Measurements from ENCODE around the gene FER. TPM values are rescaled to one million over a fixed set of nuclear protein-coding genes. Genes with fewer than 3 reads are reported as not detected.
"Not testable (repeated sequence)": the region's sequence is repeated elsewhere in the genome, so short reads cannot be mapped to it uniquely, and the experiment has no call there.

FER gene
- total RNA-seq, 1 donor from 2014 or later, result 21.1 TPM

DNA sequence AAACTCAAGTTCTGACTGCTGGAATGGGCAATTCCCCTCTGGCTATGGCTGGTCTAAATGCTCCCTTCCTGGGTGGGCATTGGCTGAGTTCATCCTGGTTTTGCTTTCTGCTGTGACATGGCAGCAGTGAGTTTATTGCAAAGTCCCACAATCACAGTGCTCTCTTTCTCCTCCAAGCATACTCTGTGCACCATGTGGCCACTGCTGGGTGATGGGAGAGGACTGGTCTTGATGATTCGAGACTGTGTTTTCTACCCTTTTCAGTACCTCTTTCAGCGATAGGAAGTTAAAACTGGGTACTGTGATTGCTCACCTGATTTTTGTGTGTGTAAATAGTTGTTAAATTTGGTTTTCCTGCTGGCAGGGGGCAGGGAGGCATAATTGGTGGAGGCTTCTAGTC lies 49.7 kb downstream of the FER start:
- no peak for DNase-seq (ENCODE audit: extremely low read depth, low read depth, low spot score)

DNA sequence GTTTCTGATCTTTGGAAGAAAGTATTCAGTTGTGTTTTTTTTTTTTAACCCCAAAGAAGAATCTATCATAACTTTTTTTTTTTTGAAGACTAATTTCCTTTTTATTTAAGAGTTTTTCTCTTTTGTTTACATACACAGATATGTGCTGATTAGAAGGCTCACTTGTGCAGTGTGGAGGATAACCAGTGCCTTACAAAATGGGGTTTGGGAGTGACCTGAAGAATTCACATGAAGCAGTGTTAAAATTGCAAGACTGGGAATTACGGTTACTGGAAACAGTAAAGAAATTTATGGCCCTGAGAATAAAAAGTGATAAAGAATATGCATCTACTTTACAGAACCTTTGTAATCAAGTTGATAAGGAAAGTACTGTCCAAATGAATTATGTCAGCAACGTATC lies 50.3 kb downstream of the FER start:
- DNase-seq (ENCODE audit: extremely low read depth, low read depth, low spot score), result no peak

DNA sequence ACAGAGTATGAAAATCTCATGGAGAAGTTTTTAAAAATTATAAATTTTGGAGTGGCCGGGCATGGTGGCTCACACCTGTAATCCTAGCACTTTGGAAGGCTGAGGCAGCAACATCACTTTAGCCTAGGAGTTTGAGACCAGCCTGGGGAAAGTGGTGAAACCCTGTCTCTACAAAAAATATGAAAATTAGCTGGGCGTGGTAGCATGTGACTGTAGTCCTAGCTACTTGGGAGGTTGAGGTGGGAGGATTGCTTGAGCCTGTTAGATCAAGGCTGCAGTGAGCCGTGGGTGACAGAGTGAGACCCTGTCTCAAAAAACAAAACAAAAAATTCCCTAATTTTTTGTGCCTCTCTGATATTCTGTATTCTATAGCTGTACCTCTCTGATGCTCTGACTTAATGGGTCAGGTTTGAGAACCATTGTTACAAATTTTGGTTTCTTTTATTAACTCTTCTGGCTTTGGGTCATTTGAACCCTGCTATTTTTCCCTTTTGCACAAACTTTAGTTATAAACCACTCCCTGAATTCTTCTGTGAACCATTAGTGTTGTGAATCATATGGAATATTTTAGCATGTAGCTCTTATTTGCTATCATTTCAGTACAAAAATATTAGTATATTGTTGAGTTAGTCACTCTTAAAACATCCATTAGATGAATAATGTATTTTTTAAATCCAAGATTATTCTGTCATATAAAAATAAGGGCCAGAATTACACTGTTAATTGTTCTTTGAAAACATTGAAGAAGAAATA lies 51.0 kb downstream of the FER start:
- DNase-seq (ENCODE audit: extremely low read depth, low read depth, low spot score), result no peak

DNA sequence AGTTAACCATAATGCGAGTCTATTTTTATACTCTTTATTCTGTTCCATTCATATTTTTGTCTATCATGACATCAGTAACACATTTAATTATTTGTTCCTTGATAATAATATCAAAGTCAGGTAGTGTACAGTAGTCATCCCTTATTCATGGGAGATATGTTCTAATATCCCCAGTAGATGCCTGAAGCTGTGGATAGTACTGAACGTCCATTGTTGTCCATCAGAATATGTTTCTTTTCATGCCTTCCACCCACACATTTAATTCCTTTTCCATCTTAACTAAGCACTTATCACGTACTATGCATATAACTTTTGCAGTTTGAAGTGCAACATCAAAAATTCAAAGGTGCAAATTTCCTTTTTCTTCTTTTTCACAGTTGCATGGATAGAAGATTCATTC lies 53.6 kb downstream of the FER start:
- DNase-seq (ENCODE audit: extremely low read depth, low read depth, low spot score), result no peak

DNA sequence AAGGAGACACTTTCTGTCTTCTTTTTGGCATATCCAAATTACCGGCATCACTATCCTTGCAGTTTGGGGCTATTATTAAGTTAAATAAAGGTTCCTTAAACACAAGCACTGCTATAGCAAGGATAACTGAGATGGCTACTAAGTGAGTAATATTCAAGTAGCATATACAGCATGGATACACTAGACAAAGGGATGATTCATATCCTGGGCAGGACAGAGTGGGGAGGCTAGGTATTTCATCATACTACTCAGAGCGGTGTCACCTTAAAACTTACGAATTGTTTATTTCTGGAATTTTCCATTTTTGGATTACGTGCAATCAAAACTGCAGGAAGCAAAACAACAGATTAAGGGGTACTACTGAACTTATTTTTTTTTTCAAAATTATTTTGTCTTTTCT lies 54.1 kb downstream of the FER start:
- peak; percentile 55 for DNase-seq (ENCODE audit: extremely low read depth, low read depth, low spot score)

DNA sequence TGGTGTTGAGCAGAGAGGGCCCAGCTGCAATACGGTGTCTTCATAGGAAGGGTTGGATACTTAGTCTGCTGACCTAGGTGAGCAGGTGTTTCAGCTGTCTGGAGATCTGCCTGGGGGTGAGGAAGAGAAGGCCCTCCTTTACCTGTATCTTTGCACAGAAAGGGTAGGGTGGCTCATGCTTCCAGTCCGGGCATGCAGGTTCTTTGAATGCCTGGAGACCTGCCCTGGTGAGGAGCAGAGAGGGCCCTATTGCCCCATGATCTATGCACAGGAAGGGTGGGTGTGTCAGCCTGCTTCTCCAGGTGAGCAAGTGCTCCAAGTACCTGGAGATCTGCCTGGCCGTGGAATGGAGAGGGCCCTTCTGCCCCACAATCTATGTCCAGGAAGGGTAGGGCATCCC lies 63.0 kb downstream of the FER start:
- DNase-seq (ENCODE audit: extremely low read depth, low read depth, low spot score), result no peak

DNA sequence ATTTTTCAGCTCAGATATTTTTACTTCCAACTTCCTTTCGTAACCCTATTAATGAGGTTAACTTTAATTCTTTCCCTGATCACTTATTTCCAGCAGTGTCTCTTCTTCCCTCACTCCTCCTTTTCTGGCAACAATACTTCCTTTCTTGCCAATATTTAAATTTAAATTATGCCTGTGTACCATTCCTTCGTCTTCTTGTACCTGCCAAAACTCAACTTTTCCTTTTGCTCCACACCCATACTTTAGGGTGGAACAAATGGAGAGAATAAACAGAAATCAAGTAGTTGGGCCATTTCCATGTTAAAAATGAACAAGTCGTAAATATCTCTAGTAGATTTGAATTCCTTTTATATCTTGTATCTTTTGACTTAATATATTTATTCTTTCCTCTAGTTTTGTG lies 66.0 kb downstream of the FER start:
- DNase-seq (ENCODE audit: extremely low read depth, low read depth, low spot score), result no peak

DNA sequence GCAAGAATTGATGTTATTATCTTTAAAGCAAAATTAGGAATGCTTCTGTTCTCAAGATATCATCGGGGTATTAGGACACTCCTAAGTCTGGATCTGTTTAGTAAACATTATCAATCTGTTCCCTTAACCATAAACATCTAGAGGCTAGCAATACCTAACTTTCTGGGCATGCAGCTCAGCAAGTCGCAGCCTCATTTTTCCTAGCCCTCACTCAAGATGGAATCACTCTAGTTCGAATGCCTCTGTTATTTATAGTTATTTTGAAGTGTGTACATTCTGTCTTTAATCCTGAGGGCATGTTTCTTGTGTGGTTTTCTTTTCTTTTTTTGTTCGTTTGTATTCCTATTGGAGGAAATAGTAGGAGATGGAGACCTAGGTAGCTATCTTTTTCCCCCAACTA lies 66.9 kb downstream of the FER start:
- DNase-seq (ENCODE audit: extremely low read depth, low read depth, low spot score), result no peak

DNA sequence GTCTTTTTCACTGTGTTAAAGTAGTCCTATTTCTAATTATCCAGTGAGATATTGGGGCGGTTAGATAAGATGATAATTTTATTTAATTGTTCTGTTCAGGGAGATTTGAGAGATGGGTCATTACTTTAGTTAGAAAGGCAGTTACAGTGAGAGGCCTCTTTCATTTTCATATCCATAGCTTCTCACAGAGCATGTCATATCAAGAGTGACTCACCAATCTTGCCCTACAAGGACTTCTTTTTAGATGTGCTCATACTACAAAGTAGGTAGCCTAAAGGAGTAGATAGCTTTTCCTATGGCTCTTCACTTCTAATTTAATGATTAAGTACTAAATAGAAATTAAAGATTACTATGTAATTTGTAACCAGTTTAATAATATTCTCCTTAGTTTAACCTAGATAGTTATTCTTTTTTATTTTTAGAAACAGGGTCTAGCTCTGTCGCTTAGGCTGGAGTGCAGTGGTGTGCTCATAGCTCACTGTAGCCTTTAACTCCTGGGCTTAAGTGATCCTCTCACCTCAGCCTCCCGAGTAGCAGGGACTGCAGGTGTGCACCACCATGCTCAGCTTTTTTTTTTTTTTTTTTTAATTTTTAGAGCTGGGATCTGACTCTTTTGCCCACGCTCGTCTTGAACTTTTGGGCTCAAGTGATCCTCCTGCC lies 71.0 kb downstream of the FER start:
- DNase-seq (ENCODE audit: extremely low read depth, low read depth, low spot score), result no peak

DNA sequence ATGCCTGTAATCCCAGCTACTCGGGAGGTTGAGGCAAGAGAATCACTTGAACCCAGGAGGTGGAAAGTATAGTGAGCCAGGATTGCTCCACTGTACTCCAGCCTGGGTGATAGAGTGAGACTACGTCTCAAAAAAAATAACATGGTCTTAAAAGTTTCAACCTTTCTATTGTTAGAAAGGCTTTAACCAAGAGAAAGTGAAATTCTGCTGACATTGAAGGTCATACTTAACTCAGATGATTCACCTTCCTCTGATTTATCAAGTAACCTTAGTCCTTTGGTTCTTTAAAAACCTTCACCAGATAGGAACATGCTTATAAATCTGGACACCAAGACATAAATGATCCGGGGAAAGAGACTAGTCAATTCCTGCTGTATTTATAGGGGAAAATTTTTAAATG lies 73.3 kb downstream of the FER start:
- no peak for DNase-seq (ENCODE audit: extremely low read depth, low read depth, low spot score)

DNA sequence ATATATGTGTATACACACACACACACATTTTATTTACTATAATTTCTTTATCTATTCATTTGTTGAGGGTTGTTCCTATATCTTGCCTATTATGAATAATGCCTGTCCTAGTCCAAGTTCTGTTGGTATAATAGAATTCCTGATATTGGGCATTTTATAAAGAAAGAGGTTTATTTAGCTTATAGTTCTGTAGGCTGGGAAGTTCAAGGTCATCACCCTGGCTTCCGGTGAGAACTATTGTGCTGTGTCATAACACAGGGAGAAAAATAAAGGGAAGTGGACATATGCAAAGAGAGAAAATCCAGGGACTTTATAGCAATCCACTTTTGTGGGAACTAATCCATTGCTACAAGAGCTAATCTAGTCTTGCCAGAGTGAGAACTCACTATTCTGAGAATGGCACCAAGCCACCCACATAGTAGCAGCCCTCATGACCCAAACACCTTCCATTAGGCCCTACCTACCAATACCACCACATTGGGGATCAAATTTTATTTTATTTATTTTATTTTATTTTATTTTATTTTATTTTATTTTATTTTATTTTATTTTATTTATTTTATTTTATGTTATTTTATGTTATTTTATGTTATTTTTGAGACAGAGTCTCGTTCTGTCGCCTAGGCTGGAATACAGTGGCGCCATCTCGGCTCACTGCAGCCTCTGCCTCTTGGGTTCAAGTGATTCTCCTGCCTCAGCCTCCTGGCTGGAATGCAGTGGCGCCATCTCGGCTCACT lies 74.7 kb downstream of the FER start:
- DNase-seq (ENCODE audit: extremely low read depth, low read depth, low spot score), result no peak

DNA sequence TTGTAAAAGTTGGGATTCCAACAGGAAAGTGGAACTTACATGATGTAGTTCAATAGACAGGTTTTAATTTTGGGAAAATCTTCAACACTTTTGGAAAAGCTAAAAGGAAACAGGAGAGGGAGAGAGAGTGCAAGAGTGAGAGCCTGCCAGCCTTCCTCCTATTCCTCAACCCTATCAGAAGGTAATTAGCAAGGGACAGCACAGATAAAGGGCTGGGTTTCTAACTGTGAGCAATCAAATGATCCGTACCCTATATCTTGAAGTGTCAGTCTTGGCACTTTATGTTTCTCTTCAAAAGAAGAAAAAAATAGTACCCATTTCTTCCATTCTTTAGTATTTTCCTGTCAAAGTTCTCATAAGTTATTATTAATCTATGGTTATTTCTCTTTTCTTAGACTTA lies 79.4 kb downstream of the FER start:
- DNase-seq (ENCODE audit: extremely low read depth, low read depth, low spot score), result no peak

DNA sequence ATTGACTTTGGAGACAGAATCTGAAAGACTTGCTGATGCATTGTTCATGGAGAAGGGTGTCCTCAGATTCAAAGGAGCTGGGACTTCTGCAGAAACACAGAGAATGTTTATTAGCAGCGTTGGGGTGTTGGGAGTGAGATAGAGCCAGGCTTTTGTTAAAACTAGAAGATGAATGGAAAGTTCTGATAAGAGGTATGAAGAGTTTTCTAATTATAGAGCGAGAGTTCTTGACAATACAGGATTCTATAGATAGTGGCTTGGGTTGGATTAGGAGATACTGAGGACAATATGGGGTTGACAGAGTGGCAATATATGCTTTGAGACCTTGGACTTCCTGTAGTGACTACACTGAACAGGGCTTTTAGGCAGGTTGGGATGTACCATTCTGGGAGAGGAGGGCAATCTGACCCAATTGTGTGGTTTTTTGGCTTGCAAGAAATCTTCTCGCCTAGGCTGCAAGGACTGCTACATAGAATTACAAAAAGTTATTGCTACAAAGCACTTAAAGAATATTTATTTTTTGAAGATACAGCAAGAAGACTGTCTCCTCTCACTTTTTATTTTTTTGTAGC lies 83.1 kb downstream of the FER start:
- DNase-seq (ENCODE audit: extremely low read depth, low read depth, low spot score), result no peak

DNA sequence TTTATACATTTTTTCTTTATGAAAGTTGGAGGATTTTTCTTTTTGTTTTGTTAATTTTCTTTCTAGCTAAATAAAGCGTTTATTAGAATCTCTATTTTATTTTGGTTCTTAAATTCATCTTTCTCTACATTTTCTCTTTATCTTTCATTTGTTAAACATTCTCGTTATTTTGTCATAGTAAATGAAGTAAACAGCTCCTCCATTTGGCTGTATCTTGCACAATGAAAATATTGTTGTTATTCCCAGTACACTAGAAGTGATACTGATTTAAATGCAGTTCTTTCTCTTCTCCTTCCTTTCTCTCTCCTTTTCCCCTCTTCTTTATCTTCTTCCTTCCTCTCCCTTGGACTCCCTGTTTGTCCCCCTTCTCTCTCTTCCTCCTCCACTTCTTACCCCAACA lies 88.8 kb downstream of the FER start:
- no peak for DNase-seq (ENCODE audit: extremely low read depth, low read depth, low spot score)

DNA sequence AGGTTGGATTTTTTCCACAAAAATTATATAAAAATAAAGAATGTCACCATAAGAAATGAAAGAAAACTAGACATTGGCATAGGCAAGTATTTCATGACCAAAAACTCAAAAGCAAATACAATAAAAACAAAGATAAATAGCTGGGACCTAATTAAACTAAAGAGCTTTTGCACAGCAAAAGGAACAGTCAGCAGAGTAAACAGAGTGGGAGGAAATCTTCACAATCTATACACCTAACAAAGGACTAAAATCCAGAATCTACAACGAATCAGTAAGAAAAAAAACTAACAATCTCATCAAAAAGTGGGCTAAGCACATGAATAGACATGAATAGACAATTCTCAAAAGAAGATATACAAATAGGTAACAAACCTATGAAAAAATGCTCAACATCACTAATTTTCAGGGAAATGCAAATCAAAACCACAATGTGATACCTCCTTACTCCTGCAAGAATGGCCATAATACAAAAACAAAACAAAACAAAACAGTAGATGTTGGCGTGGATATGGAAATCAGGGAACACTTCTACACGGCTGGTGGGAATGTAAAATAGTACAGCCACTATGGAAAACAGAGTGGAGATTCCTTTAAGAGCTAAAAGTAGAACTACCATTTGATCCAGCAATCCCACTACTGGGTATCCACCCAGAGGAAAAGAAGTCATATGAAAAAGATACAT lies 94.7 kb downstream of the FER start:
- DNase-seq (ENCODE audit: extremely low read depth, low read depth, low spot score), result not testable (repeated sequence)

DNA sequence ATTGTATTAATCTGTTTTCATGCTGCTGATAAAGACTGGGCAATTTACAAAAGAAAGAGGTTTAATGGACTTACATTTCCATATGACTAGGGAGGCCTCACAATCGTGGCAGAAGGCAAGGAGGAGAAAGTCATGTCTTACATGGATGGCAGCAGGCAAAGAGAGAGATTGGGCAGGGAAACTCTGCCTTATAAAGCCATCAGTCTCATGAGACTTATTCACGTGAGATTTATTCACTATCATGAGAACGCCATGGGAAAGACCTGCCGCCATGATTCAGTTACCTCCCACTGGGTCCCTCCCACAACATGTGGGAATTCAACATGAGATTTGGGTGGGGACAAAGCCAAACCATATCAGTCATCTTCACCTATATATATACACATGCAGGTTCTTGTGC lies 103.4 kb downstream of the FER start:
- DNase-seq (ENCODE audit: extremely low read depth, low read depth, low spot score), result not testable (repeated sequence)

DNA sequence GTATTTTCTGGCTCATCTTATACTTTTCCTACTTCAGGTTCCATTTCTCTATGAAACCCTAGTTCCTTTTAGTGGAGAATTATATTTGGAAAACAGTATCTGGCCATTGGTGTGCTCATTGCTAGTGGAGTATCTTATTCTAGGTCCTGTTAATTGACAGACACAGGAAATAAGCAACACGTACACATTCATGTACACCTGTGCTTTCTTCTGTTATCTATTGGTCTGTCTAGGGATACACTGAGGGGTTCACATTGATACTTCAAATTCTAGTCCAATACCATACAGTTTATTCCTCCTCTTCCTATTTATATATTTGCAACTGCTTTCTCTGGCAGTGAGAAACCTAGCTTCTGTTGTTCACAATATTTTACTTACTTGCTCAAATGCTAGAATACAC lies 110.2 kb downstream of the FER start:
- DNase-seq (ENCODE audit: extremely low read depth, low read depth, low spot score), result no peak

DNA sequence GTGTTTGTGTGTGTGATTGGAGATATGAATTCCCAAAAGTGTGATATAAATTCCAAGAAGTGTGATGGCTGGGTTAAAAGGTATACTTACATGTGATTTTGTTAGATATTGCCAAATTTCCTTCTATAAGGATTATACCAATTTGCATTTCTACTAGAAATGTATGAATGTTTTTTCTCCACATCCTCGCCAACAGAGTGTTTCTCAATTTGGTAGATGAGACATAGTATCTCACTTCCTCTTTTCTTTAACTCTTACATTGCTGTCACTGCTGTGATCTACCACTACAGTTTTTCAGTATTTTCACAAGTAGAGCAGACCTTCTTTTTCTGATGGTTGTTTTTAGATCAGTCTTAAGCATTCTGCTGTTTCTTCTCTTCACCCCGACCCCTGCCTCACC lies 111.3 kb downstream of the FER start:
- no peak for DNase-seq (ENCODE audit: extremely low read depth, low read depth, low spot score)

DNA sequence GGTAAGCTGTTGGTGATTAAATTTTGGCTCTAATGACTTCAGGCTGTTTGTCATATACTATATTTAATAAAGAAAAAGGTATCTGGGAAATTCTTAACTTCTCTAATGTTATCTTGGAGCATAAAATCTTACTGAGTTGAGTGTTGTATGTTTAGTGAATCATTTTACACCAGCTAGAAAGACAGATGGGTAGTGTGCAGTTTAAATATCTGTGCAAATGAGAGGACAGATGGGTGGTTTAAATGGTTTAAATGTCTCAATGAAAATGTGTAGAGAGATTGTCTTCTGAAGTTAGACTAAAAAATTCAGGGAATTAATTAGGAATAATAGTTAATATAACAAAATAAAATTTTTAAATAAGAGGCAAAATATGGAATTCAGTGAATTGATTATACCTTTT lies 114.5 kb downstream of the FER start:
- DNase-seq (ENCODE audit: extremely low read depth, low read depth, low spot score), result no peak

DNA sequence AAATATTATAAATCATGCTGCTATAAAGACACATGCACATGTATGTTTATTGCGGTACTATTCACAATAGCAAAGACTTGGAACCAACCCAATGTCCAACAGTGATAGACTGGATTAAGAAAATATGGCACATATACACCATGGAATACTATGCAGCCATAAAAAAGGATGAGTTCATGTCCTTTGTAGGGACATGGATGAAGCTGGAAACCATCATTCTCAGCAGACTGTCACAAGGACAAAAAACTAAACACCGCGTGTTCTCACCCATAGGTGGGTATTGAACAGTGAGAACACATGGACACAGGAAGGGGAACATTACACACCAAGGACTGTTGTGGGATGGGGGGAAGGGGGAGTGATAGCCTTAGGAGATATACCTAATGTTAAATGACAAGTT lies 118.4 kb downstream of the FER start:
- DNase-seq (ENCODE audit: extremely low read depth, low read depth, low spot score), result not testable (repeated sequence)

DNA sequence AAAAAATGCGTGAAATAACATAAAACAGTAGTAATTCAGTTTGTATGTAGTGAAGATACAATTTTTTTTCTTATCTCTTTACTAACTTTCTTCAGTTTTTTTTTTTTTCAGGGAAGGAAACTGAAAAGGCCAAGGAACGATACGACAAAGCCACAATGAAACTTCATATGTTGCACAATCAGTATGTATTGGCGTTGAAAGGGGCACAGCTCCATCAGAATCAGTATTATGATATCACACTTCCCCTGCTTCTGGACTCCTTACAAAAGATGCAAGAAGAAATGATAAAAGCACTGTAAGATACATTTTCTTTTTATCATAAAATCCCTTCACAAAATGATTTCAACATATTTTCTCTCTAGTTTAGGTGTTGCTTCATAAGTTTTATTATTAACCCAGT lies 120.0 kb downstream of the FER start:
- no peak for DNase-seq (ENCODE audit: extremely low read depth, low read depth, low spot score)

Data from glomerular endothelial cell (primary cell).